GM13977 (cell line): ENCODE measurements around the gene INSL6.

Experiments used
- DNase-seq: peaks from one replicate; pipeline ENCODE4 v3.0.0; 2012; ENCODE audit warnings: low spot score
- in situ Hi-C: fragments of 300-500 bp; cut with MboI; formaldehyde crosslinking; loops from one replicate; pipeline ENCODE4 v1.12.0; 2022; ENCODE audit warnings: low sequenced_read_pairs, low pct_unique_long_range_greater_than_20kb, mixed read lengths, inconsistent platforms; ENCODE audit not compliant: unreplicated experiment
- TF ChIP-seq, protein P1 (sequence below): IDR thresholded peaks from 2 replicates; pipeline ENCODE4 v1.5.1; 2012; ENCODE audit warnings: mild to moderate bottlenecking, control low read depth; ENCODE audit not compliant: insufficient read depth; ENCODE audit errors: extremely low read depth, missing control alignments

Gene INSL6

DNA sequence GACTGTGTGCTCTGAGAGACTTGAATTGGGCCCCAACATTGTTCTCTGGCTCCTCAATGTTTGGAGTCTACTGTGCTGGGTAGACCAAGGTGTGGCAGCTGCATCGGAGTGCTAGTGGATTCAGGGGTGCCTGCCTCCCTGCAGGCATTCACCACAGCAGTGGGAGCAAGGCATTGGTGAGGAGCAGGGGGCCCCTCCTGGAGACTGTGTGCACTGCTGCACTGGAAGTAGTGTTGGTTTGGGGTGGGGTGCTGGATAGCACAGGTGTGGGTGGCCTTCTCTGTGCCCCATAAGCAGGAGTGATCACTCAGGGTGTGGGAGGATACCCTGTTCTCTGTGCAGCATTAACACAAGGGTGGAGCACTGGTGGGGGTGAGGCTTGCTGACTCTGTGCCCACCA lies 39.2 kb downstream of the INSL6 start:
- no peak for DNase-seq
- TF ChIP-seq, protein P1, sequence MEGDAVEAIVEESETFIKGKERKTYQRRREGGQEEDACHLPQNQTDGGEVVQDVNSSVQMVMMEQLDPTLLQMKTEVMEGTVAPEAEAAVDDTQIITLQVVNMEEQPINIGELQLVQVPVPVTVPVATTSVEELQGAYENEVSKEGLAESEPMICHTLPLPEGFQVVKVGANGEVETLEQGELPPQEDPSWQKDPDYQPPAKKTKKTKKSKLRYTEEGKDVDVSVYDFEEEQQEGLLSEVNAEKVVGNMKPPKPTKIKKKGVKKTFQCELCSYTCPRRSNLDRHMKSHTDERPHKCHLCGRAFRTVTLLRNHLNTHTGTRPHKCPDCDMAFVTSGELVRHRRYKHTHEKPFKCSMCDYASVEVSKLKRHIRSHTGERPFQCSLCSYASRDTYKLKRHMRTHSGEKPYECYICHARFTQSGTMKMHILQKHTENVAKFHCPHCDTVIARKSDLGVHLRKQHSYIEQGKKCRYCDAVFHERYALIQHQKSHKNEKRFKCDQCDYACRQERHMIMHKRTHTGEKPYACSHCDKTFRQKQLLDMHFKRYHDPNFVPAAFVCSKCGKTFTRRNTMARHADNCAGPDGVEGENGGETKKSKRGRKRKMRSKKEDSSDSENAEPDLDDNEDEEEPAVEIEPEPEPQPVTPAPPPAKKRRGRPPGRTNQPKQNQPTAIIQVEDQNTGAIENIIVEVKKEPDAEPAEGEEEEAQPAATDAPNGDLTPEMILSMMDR, result no peak
- in situ Hi-C loops, result no loop called here

DNA sequence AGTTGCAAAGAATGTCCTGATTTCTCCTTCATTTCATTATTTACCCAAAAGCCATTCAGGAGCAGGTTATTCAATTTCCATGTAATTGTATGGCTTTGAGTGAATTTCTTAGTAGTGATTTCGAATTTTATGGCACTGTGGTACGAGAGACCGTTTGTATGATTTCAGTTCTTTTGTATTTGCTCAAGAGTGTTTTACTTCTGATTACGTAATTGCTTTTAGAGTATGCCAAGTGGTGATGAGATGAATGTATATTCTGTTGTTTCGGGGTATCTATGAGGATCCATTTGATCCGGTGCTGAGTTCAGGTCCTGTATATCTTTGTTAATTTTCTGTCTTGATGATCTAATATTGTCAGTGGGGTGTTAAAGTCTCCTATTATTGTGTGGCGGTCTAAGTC lies 41.2 kb downstream of the INSL6 start:
- TF ChIP-seq, protein P1, result no peak
- no peak for DNase-seq
- in situ Hi-C loops, result no loop called here

GRCh38 chr9:5140151-5140550 lies 45.3 kb downstream of the INSL6 start:
- TF ChIP-seq, protein P1, result no peak
- in situ Hi-C loops, result no loop called here
- no peak for DNase-seq

DNA sequence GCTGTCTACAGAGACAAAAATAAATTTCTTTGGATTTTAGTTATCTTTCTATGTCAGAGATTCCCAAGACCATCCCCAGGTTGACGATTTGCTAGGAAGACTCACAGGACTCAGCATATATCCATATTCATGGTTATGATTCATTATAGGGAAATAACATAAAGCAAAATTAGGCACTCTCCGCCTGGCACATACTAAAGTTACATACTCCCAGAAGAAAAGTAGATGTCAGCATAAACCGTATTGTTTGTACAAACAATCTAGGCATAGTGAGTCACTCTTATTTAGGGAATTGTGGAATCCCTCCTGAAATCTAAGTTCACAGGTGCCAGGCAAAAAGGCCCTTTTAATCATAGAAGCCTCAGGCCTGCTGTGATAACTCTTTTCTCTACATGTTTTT lies 62.9 kb downstream of the INSL6 start:
- no peak for DNase-seq
- TF ChIP-seq, protein P1, result no peak
- in situ Hi-C loops, result no loop called here

- no peak for DNase-seq
- in situ Hi-C loops, result no loop called here
- TF ChIP-seq, protein P1, result no peak
These were observed 63.3 kb downstream of the INSL6 start for GRCh38 chr9:5122116-5122515.

DNA sequence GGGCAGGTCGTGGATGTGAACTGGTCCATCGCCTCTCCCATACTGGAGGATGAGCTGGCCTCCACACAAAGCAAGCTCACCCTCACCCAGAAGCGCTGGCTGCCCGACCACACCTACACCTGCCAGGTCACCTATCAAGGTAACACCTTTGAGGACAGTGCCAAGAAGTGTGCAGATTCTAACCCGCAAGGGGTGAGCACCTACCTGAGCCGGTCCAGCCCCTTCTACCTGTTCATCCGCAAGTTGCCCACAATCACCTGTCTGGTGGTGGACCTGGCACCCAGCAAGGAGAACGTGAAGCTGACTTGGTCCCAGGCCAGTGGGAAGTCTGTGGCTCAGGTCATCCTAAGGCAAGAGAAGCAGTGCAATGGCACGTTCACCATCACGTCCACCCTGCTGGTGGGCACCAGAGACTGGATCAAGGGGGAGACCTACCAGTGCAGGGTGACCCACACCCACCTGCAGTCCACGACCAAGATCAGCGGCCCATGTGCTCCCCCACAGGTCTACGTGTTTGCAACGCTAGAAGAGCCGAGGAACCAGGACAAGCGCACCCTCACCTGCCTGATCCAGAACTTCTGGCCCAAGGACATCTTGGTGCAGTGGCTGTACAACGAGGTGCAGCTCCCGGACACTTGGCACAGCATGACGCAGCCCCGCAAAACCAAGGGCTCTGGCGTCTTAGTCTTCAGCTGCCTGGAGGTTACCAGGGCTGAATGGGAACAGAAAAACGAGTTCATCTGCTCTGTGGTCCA lies 71.3 kb downstream of the INSL6 start:
- TF ChIP-seq, protein P1, result no peak
- DNase-seq, result no peak
- in situ Hi-C loops, result no loop called here
